KG1 (cell line): ENCODE data around the gene ARHGAP15.

Experiments
- DNase-seq: peaks from one replicate; lab custom pipeline; 2025; lab: John Stamatoyannopoulos, UW

Gene ARHGAP15

GRCh38 chr2:143144813-143145455, 15.7 kb downstream of the ARHGAP15 start:
- no peak for DNase-seq

GRCh38 chr2:143146366-143146765, 17.1 kb downstream of the ARHGAP15 start:
- no peak for DNase-seq

DNA sequence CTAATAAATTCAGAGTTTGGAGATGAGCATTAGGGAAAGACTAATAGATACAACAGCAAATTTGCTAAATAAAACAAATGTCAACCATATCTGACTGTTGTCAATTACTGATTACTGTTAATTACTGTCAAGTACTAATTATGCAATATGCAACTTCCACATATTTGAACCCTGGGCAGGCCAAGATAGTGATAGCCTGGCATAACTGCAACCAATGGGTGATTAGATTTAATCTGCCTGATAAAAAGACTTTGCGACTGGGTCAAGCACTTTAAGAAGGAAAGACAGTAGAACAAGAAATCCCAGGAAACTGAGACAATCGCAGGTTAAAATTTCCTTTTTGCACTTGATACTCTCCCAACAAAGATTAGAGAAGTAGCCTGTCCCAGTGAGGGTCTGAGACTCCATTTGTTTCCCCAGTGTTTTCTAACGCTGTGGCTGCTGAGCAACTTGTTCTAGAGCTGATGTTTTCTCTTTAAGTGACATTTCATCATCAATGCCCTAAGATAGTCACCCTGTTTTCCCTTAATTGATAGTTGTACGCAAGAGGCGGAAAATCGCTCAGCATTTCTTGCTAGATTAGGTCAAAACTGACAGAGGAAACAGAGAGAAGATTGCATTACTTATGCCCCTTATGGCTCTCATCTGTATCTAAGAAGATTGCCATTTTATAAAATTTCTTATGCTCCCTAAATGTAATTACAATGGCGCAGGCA, 17.8 kb downstream of the ARHGAP15 start:
- no peak for DNase-seq

GRCh38 chr2:143148011-143148410, 18.8 kb downstream of the ARHGAP15 start:
- DNase-seq: no peak

DNA sequence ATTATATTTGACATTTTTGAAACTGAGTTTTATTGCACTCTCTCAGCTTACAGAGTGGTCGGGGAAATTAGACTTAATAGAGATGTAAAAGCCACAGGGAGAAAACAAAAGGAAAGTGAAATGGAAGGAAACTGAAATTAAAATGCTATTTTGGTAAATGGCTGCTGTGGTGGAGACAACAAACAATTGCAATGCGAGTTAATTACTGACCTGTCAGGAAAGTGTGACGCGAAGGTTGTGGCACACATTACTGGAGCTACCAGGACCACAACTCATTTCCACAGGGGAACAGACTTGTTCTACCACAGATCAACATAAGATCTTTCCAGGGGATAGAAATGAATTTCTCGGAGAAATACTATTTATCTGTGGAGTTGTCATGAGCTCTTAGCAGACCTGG, 19.5 kb downstream of the ARHGAP15 start:
- DNase-seq: no peak

DNA sequence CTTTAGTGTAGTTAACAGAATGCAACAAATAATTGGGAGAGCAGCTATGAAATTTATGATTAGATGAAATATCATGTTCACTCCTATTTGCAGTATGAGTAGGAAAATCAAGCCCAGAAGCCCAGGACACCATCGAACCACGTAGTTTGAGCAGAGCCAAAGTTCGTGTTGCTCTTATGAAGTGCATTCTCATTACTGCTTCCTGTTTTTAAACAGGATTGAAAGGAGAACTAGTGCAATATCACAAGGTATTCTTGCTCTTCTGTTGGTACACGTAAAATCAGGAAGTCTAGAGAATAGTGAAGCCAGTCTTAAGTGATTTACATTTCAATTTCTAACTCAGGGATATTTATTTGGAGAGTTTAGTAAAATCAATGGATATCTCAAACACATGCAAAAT, 21.1 kb downstream of the ARHGAP15 start:
- DNase-seq: no peak

DNA sequence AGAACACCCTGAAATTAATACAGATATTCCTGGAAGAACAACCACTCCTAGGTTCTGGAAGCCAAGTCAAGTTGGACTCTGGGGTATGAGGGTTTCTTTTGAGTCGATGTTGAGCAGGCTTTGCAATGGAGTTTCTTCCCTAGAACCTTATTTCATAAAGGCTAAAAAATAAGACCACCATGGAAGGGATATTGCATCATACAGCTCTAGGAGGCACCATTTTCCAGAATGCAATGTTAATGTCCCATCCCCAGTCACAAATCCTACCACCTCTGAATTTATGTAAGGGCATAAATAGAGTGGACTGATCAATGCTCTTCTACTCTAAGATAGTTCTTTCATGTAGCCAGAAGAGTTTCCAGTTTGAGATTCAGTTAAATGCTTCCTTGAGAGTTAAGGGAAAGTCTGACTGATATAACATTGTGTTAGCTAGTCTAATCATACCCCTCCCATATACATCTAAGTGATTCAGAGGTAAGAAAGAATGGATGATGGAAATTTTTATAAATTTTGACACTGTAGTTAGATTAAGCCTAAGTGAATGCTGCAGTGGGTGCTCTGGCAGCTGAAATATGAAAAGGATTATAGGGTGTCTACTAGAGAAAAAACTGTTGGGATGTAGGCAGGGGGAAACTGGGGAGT, 22.0 kb downstream of the ARHGAP15 start:
- DNase-seq: no peak

GRCh38 chr2:143152219-143152618, 23.0 kb downstream of the ARHGAP15 start:
- no peak for DNase-seq

DNA sequence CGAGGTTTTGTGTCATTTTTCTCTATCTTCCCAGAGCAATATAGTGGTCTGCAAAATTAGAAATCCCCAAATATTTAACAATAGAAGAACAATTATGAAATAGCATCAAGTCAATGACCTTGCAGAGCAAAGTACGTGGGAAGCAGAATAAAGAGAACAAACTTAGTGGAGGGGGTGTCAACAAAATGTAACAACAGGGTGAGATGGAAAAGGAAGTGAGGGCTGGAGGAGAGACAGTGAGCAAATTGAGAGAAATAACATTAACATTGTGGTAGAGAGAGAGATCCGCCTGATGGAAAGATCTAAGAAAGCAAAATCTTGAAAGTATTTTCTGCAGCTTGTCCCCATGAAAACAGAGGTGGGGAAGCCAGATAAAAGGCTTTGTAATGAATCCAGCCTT, 23.4 kb downstream of the ARHGAP15 start:
- no peak for DNase-seq

- no peak for DNase-seq
These were observed 26.4 kb downstream of the ARHGAP15 start for GRCh38 chr2:143155661-143156060.

- no peak for DNase-seq
These were observed 27.8 kb downstream of the ARHGAP15 start for GRCh38 chr2:143157001-143157400.

DNA sequence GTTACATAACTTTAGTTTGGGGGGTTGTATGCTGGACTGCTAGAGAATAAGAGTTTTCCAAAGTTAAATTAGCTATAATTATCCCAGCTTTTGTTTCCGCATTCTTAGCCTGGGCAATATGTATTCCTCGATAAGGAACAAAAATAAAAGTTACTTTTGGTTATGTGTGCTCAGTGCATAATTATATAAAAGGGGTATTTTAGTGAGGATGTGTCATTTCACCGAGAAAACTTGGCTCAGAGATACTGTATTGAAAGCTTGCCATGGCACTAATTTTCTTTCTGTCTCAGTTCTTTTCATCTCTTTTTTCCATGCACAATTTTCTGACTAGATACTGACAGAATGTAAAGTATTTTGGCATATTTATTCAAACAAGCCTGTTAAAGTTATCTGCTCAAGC, 28.2 kb downstream of the ARHGAP15 start:
- DNase-seq: no peak

- no peak for DNase-seq
These were observed 28.9 kb downstream of the ARHGAP15 start for GRCh38 chr2:143158098-143158497.

- no peak for DNase-seq
These were observed 29.6 kb downstream of the ARHGAP15 start for GRCh38 chr2:143158551-143159485.

- DNase-seq: no peak
These were observed 30.2 kb downstream of the ARHGAP15 start for GRCh38 chr2:143159486-143159840.

DNA sequence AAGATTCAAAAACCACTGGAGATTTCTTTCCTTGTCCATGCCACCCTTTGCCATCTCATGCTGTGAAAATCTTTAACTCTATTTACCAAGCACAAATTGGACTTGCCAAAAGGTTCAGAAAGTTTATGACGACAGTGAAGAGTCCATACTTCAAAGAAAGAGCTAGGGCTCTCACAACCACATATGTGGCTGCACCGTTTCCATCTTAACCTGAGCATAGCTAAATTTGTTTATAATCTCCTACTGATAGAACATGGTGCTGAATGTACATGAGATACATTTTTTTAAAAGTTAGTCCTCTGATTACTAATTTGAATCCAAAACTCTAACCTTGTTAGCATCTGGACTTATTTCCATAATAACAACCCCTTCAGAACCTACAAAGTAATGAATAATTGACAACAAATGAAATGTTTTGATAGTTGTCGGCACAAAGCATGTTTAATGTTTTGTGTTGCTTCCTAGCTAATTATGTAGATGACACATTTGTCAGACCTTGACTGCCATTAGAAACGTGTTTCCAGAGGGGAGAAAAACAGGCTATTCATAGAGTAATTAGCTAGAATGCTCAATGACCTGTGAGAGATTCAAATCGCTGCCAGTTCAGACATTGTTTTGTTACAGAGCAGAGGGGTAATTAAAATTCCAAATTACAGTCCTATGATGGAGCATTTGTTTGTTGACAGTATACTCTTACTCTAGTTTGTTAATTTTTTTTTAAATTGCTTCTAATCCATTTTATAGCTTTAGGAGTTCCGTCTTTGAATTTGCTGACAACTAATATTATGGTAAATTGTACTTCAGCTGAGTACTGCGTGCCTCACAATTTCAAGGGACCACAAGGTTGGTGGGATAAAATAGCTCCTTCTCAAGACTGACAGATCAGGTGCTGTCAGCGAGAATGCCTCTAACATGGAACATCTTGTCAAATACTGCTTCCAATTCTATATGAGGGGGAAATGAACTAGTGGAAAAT, 31.8 kb downstream of the ARHGAP15 start:
- no peak for DNase-seq

DNA sequence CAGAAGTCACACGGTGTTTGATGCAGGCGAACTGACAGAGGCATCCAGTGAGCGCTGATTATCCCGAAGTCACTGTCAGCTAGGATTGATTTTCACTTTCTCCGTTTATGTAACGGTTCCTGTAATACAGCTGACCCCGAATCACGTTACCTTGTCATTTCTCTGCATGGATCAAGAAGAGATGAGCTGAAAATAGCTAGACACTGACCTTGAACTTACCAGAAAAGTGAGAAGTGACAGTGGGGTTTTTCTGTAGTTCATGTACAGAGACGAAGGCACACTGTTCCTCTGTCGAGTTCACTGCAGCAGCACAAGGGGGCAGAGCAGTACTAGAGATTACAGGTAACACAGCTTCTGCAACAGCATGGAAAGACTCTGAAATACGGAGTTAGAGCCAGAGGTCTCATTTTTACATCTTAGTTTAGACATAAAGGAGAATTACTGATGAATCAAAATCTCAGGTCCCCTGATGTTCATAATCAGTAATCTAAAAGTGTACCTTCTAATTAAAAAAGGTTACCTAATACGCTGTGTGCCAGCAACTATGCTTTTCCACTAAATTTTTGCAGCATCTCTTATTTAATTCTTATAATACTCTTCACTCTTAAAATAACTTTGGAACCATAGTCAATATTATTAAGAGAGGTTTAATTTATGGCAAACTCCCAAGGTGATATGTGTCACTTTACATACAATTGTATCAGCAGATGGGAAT, 33.1 kb downstream of the ARHGAP15 start:
- DNase-seq: no peak

DNA sequence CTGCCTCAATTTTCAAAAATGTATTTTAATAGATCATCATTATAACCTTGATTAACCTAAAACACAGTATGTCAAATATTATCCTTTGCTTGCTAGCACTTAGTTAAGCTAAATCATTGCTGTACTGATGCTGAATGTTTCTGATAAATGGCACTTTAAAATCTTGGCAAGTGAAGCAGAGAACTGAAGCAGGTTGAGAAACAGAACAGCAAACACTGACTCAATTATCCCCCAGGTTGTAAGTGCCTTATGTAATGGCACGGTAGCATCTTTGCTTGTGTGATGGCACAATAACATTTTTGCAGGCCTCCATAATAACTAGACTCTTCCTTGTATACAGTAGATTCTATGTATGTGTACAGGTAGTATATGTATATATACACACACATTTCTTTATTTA, 33.8 kb downstream of the ARHGAP15 start:
- no peak for DNase-seq

DNA sequence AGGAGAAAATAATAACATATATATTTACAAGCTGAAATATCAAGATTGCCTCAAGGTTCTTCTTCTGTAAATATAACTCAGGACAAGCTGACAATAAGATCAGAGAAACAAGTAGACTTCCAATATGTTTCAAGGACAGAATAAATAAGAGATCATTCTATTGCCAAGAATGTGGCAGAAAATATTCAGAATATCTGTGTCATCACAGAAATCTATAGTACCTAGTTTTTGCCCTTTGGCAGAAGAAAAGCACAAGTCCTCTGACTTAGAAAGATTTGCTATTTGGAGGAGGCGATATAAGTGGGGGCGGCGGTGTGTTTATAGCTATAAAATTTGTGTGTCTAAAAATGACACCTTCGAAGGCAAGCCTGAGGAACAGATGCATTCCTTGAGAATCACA, 34.3 kb downstream of the ARHGAP15 start:
- DNase-seq: no peak

GRCh38 chr2:143165291-143165690, 36.1 kb downstream of the ARHGAP15 start:
- no peak for DNase-seq

GRCh38 chr2:143169105-143169504, 39.9 kb downstream of the ARHGAP15 start:
- DNase-seq: no peak
